OCI-LY1 (cell line): ENCODE measurements around the gene ELFN2.

Experiments used
- H2AFZ ChIP-seq: fragments of 200-600 bp; sonication (generic), shearing (Covaris generic); 2 replicates; pipeline ENCODE4 v1.6.0; 2014; ENCODE audit warnings: antibody characterized with exemption, mild to moderate bottlenecking, low read length
- H3F3A ChIP-seq: fragments of 200-600 bp; sonication (generic), shearing (Covaris generic); 2 replicates; pipeline ENCODE4 v1.6.0; 2014; ENCODE audit warnings: mild to moderate bottlenecking, antibody characterized with exemption, low read length, moderate library complexity; ENCODE audit not compliant: insufficient read depth
- H3K27ac ChIP-seq: fragments of 200-600 bp; sonication (generic); 2 replicates; pipeline ENCODE4 v1.5.1; 2014; ENCODE audit warnings: low read length, mixed run types, mild to moderate bottlenecking, low read depth; ENCODE audit not compliant: poor library complexity, severe bottlenecking
- H3K27me3 ChIP-seq: fragments of 200-600 bp; sonication (generic); 2 replicates; pipeline ENCODE4 v1.6.0; 2014; ENCODE audit warnings: antibody characterized with exemption, mild to moderate bottlenecking, low read length, moderate library complexity; ENCODE audit not compliant: insufficient read depth
- H3K36me3 ChIP-seq: fragments of 200-600 bp; sonication (generic); 2 replicates; pipeline ENCODE4 v1.6.1; 2014; ENCODE audit warnings: mild to moderate bottlenecking, antibody characterized with exemption, low read length, moderate library complexity, mixed read lengths; ENCODE audit not compliant: insufficient read depth
- H3K4me1 ChIP-seq: fragments of 200-600 bp; sonication (generic); 2 replicates; pipeline ENCODE4 v1.5.1; 2014; ENCODE audit warnings: mild to moderate bottlenecking, low read length, moderate library complexity; ENCODE audit not compliant: insufficient read depth, severe bottlenecking
- H3K4me2 ChIP-seq: fragments of 200-600 bp; sonication (generic), shearing (Covaris generic); 2 replicates; pipeline ENCODE4 v1.6.1; 2014; ENCODE audit warnings: low read length
- H3K4me3 ChIP-seq: fragments of 200-600 bp; sonication (generic); 2 replicates; pipeline ENCODE4 v1.5.1; 2014; ENCODE audit warnings: low read length, low read depth, mild to moderate bottlenecking, mixed read lengths; ENCODE audit not compliant: poor library complexity, severe bottlenecking
- H3K79me2 ChIP-seq: fragments of 200-600 bp; shearing (Covaris generic); 2 replicates; pipeline ENCODE4 v1.6.1; 2016; ENCODE audit warnings: mixed run types, low read length, mixed read lengths; ENCODE audit not compliant: insufficient read depth
- H3K9ac ChIP-seq: fragments of 200-600 bp; sonication (generic), shearing (Covaris generic); 2 replicates; pipeline ENCODE4 v1.6.1; 2014; ENCODE audit warnings: mild to moderate bottlenecking, low read length, mixed read lengths
- H3K9me2 ChIP-seq: fragments of 200-600 bp; sonication (generic), shearing (Covaris generic); 2 replicates; pipeline ENCODE4 v1.6.1; 2014; ENCODE audit warnings: low read depth, mild to moderate bottlenecking, low read length, mixed read lengths
- H3K9me3 ChIP-seq: fragments of 200-600 bp; shearing (Covaris generic); 2 replicates; pipeline ENCODE4 v1.6.1; 2014; ENCODE audit warnings: low read length, mixed read lengths
- H4K20me1 ChIP-seq: fragments of 200-600 bp; sonication (generic), shearing (Covaris generic); 2 replicates; pipeline ENCODE4 v1.6.0; 2016; ENCODE audit warnings: mild to moderate bottlenecking, low read length; ENCODE audit not compliant: insufficient read depth
- CTCF ChIP-seq: fragments of 200-600 bp; sonication (generic), shearing (Covaris generic); IDR thresholded peaks from 2 replicates; pipeline ENCODE4 v1.5.1; 2017; ENCODE audit warnings: mild to moderate bottlenecking, antibody characterized with exemption, low read length, moderate library complexity, mixed read lengths
- EZH2 ChIP-seq: fragments of 200-600 bp; sonication (generic), shearing (Covaris generic); IDR thresholded peaks from 2 replicates; pipeline ENCODE4 v1.8.0; 2017; ENCODE audit warnings: borderline replicate concordance, mixed run types, mild to moderate bottlenecking, antibody characterized with exemption, low read length, moderate library complexity, mixed read lengths

ELFN2 gene

GRCh38 chr22:37406441-37407235 lies 20.6 kb downstream of the ELFN2 start:
- no peak for TF ChIP-seq CTCF
- TF ChIP-seq EZH2: no peak
- Histone ChIP-seq H3K4me2 (no peak overlapping the region), H4K20me1 (no peaks in the 10 kb centered on the region), H3K4me1 (no peaks in the 10 kb centered on the region), H3K9me2 (no peaks in the 10 kb centered on the region), H3F3A (no peaks in the 10 kb centered on the region), H3K27ac (no peak overlapping the region), H3K36me3 (no peaks in the 10 kb centered on the region), H3K79me2 (no peaks in the 10 kb centered on the region), H3K4me3 (no peak overlapping the region), H3K9me3 (no peaks in the 10 kb centered on the region), H3K27me3 (no peaks in the 10 kb centered on the region; the same call in 1 of the 2 replicates), H2AFZ (no peak overlapping the region), H3K9ac (no peak overlapping the region)

- Histone ChIP-seq H3K4me3 (no peak overlapping the region), H3K4me1 (no peaks in the 10 kb centered on the region), H3K9me2 (no peaks in the 10 kb centered on the region), H3K9me3 (no peaks in the 10 kb centered on the region), H2AFZ (no peak overlapping the region), H3K79me2 (no peaks in the 10 kb centered on the region), H3K4me2 (no peak overlapping the region), H3K9ac (no peak overlapping the region), H3F3A (no peaks in the 10 kb centered on the region), H3K27me3 (no peaks in the 10 kb centered on the region; the same call in 1 of the 2 replicates), H3K36me3 (no peaks in the 10 kb centered on the region), H3K27ac (no peak overlapping the region), H4K20me1 (no peaks in the 10 kb centered on the region)
- TF ChIP-seq EZH2: no peak
- no peak for TF ChIP-seq CTCF
These were observed 23.2 kb downstream of the ELFN2 start for GRCh38 chr22:37404091-37404490.

GRCh38 chr22:37403267-37403960 lies 23.9 kb downstream of the ELFN2 start:
- Histone ChIP-seq H3K27ac (no peak overlapping the region), H3F3A (no peaks in the 10 kb centered on the region), H3K9me3 (no peaks in the 10 kb centered on the region), H3K4me3 (no peak overlapping the region), H3K27me3 (no peaks in the 10 kb centered on the region), H3K9ac (no peak overlapping the region), H3K36me3 (no peaks in the 10 kb centered on the region), H3K4me2 (no peak overlapping the region), H4K20me1 (no peaks in the 10 kb centered on the region), H2AFZ (no peak overlapping the region), H3K79me2 (no peaks in the 10 kb centered on the region), H3K4me1 (no peaks in the 10 kb centered on the region), H3K9me2 (no peaks in the 10 kb centered on the region)
- no peak for TF ChIP-seq CTCF
- no peak for TF ChIP-seq EZH2
